ENCODE results near the gene LACTBL1. TPM values are rescaled to one million over a fixed set of nuclear protein-coding genes. Genes with fewer than 3 reads are reported as not detected.

The LACTBL1 gene, protein sequence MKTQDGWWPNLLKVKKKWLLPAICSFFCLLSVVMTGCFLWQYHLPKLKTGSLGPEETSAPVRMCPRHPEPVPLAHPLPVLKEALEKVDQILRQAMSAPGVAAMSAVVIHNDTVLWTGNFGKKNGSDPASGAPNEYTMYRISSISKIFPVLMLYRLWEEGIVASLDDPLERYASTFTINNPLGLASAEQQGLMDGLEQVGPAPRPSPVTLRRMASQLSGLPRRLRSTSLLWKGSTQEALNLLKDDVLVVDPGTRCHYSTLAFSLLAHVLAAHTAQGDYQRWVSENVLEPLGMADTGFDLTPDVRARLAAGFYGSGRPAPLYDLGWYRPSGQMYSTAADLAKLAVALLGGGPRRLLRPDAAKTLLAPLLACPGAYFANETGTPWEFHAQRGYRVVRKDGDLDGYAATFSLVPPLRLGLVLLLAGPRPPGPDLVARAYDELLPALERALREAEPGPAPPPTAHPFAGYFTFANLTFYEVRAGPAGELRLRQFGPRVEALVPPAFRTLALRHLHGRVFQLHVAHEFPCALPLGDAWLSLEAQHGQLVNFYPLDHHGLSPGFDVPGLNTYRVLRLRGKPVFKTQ
- not detected for total RNA-seq
- not detected for polyA plus RNA-seq

DNA sequence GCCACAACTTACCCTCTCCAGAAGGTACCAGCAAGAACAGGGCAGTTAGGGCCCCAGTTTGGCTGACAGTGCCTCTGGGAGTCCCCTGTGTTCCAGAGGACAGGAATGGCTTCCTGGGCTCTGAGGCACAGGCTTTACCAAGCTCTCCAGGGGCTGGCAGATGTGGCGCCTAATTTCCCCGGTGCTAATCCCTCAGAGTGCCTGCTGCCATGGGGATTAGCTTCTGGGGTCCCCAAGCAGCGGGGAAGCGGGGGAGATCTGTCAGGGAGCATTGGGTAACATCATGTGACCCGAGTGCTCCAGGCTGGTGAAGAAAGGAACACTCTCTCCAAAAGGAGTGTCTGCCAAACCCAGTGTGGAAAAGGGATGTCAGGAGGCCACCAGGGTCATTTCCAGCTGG, at the start of gene LACTBL1:
Gene LACTBL1, minus strand, starts transcription at position 107 of the 400 bp plus-strand sequence. CDS start 550 bp downstream, outside the sequence.
- H3K4me1 ChIP-seq (ENCODE audit: control insufficient read depth in 4 of 4, insufficient read depth in 4 of 4, low read length in 3 of 4), result no peaks in the 10 kb centered on the region
- no peak within 1 kb of the TSS for H3K9ac ChIP-seq (ENCODE audit: low read depth in 1 of 2, low read length in 2 of 2)
- no peak within 1 kb of the TSS for H3K27ac ChIP-seq (ENCODE audit: low read depth in 1 of 2, low read length in 2 of 2)
- TF ChIP-seq RAD21 (IDR thresholded peaks at IDR 0.05), result no peak
- TF ChIP-seq, protein P1, sequence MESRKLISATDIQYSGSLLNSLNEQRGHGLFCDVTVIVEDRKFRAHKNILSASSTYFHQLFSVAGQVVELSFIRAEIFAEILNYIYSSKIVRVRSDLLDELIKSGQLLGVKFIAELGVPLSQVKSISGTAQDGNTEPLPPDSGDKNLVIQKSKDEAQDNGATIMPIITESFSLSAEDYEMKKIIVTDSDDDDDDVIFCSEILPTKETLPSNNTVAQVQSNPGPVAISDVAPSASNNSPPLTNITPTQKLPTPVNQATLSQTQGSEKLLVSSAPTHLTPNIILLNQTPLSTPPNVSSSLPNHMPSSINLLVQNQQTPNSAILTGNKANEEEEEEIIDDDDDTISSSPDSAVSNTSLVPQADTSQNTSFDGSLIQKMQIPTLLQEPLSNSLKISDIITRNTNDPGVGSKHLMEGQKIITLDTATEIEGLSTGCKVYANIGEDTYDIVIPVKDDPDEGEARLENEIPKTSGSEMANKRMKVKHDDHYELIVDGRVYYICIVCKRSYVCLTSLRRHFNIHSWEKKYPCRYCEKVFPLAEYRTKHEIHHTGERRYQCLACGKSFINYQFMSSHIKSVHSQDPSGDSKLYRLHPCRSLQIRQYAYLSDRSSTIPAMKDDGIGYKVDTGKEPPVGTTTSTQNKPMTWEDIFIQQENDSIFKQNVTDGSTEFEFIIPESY (IDR thresholded peaks at IDR 0.05), result no peak
- TF ChIP-seq, protein P2, sequence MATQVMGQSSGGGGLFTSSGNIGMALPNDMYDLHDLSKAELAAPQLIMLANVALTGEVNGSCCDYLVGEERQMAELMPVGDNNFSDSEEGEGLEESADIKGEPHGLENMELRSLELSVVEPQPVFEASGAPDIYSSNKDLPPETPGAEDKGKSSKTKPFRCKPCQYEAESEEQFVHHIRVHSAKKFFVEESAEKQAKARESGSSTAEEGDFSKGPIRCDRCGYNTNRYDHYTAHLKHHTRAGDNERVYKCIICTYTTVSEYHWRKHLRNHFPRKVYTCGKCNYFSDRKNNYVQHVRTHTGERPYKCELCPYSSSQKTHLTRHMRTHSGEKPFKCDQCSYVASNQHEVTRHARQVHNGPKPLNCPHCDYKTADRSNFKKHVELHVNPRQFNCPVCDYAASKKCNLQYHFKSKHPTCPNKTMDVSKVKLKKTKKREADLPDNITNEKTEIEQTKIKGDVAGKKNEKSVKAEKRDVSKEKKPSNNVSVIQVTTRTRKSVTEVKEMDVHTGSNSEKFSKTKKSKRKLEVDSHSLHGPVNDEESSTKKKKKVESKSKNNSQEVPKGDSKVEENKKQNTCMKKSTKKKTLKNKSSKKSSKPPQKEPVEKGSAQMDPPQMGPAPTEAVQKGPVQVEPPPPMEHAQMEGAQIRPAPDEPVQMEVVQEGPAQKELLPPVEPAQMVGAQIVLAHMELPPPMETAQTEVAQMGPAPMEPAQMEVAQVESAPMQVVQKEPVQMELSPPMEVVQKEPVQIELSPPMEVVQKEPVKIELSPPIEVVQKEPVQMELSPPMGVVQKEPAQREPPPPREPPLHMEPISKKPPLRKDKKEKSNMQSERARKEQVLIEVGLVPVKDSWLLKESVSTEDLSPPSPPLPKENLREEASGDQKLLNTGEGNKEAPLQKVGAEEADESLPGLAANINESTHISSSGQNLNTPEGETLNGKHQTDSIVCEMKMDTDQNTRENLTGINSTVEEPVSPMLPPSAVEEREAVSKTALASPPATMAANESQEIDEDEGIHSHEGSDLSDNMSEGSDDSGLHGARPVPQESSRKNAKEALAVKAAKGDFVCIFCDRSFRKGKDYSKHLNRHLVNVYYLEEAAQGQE (IDR thresholded peaks at IDR 0.05), result no peak
- TF ChIP-seq, protein P3, sequence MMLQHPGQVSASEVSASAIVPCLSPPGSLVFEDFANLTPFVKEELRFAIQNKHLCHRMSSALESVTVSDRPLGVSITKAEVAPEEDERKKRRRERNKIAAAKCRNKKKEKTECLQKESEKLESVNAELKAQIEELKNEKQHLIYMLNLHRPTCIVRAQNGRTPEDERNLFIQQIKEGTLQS (IDR thresholded peaks at IDR 0.05), result no peak
- TF ChIP-seq, protein P4, sequence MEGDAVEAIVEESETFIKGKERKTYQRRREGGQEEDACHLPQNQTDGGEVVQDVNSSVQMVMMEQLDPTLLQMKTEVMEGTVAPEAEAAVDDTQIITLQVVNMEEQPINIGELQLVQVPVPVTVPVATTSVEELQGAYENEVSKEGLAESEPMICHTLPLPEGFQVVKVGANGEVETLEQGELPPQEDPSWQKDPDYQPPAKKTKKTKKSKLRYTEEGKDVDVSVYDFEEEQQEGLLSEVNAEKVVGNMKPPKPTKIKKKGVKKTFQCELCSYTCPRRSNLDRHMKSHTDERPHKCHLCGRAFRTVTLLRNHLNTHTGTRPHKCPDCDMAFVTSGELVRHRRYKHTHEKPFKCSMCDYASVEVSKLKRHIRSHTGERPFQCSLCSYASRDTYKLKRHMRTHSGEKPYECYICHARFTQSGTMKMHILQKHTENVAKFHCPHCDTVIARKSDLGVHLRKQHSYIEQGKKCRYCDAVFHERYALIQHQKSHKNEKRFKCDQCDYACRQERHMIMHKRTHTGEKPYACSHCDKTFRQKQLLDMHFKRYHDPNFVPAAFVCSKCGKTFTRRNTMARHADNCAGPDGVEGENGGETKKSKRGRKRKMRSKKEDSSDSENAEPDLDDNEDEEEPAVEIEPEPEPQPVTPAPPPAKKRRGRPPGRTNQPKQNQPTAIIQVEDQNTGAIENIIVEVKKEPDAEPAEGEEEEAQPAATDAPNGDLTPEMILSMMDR (IDR thresholded peaks at IDR 0.05; ENCODE audit: low read depth, low read length, missing input control), result no peak
- no peak for TF ChIP-seq HNF4G (IDR thresholded peaks at IDR 0.05)
- no peak for TF ChIP-seq FOXA1 (IDR thresholded peaks at IDR 0.05)
- TF ChIP-seq RXRA (IDR thresholded peaks at IDR 0.05), result no peak
- TF ChIP-seq NR2F2 (IDR thresholded peaks at IDR 0.05), result no peak
- no peak for TF ChIP-seq EGR1 (IDR thresholded peaks at IDR 0.05; ENCODE audit: low read depth in 2 of 2)
- TF ChIP-seq FOXA2 (IDR thresholded peaks at IDR 0.05), result no peak
- no peak for TF ChIP-seq HNF4A (conservative IDR thresholded peaks at IDR 0.05)
- no peak for TF ChIP-seq JUND (IDR thresholded peaks at IDR 0.05)
- TF ChIP-seq, protein P5, sequence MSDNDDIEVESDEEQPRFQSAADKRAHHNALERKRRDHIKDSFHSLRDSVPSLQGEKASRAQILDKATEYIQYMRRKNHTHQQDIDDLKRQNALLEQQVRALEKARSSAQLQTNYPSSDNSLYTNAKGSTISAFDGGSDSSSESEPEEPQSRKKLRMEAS (IDR thresholded peaks at IDR 0.05), result no peak
- no peak for TF ChIP-seq YY1 (IDR thresholded peaks at IDR 0.05)
- no peaks in the 10 kb centered on the region for H3K9me3 ChIP-seq (ENCODE audit: control insufficient read depth in 4 of 4, low read length in 3 of 4)
- H3K27me3 ChIP-seq (ENCODE audit: control insufficient read depth in 4 of 4, insufficient read depth in 4 of 4, low read length in 3 of 4), result peaks cover 0 to 4% (median under 1%) of the 10 kb centered on the region in 4 donors
- no peak within 1 kb of the TSS for H3K4me3 ChIP-seq (ENCODE audit: low read depth in 1 of 3, low read length in 3 of 3)
- DNase-seq (ENCODE audit: low spot score), result no peak
- H3K36me3 ChIP-seq (ENCODE audit: control insufficient read depth in 4 of 4, insufficient read depth in 3 of 4, low read depth in 1 of 4, low read length in 3 of 4), result no peaks in the 10 kb centered on the region
- WGBS, result 78% methylated on average over 5 of the region's 5 CpGs
